Measurements from ENCODE around the gene PLPP7. TPM values are rescaled to one million over a fixed set of nuclear protein-coding genes. Genes with fewer than 3 reads are reported as not detected.
"Not testable (repeated sequence)": the region's sequence is repeated elsewhere in the genome, so short reads cannot be mapped to it uniquely, and the experiment has no call there.

The PLPP7 gene
- total RNA-seq, 1 donor from 2014 or later: 0.73 TPM

GRCh38 chr9:131270171-131271015 is 19.1 kb upstream of the PLPP7 start:
- no peak overlapping the region for H3K27ac Mint-ChIP-seq (ENCODE audit: unreplicated experiment)
- no peaks in the 10 kb centered on the region for H3K4me1 Mint-ChIP-seq (ENCODE audit: unreplicated experiment)
- peaks cover under 1% of the 10 kb centered on the region for H3K27me3 Mint-ChIP-seq (ENCODE audit: unreplicated experiment)
- no peak for TF ChIP-seq CTCF (IDR thresholded peaks at IDR 0.05)
- no peaks in the 10 kb centered on the region for H3K36me3 Mint-ChIP-seq (ENCODE audit: unreplicated experiment)
- H3K4me3 Mint-ChIP-seq (ENCODE audit: unreplicated experiment): no peak overlapping the region
- H3K9me3 Mint-ChIP-seq (ENCODE audit: unreplicated experiment): no peaks in the 10 kb centered on the region
- no peak for DNase-seq (ENCODE audit: extremely low spot score, unreplicated experiment)

GRCh38 chr9:131271016-131271273 is 18.6 kb upstream of the PLPP7 start:
- DNase-seq (ENCODE audit: extremely low spot score, unreplicated experiment); H3K4me3 Mint-ChIP-seq (ENCODE audit: unreplicated experiment); H3K27me3 Mint-ChIP-seq (ENCODE audit: unreplicated experiment); H3K9me3 Mint-ChIP-seq (ENCODE audit: unreplicated experiment); H3K36me3 Mint-ChIP-seq (ENCODE audit: unreplicated experiment); H3K27ac Mint-ChIP-seq (ENCODE audit: unreplicated experiment); H3K4me1 Mint-ChIP-seq (ENCODE audit: unreplicated experiment): not testable (repeated sequence)

GRCh38 chr9:131271506-131271931 is 18.0 kb upstream of the PLPP7 start:
- peaks cover 8% of the 10 kb centered on the region for H3K27me3 Mint-ChIP-seq (ENCODE audit: unreplicated experiment)
- H3K36me3 Mint-ChIP-seq (ENCODE audit: unreplicated experiment): no peaks in the 10 kb centered on the region
- no peaks in the 10 kb centered on the region for H3K9me3 Mint-ChIP-seq (ENCODE audit: unreplicated experiment)
- no peak for TF ChIP-seq CTCF (IDR thresholded peaks at IDR 0.05)
- H3K27ac Mint-ChIP-seq (ENCODE audit: unreplicated experiment): no peak overlapping the region
- H3K4me3 Mint-ChIP-seq (ENCODE audit: unreplicated experiment): no peak overlapping the region
- H3K4me1 Mint-ChIP-seq (ENCODE audit: unreplicated experiment): peaks cover 2% of the 10 kb centered on the region
- no peak for DNase-seq (ENCODE audit: extremely low spot score, unreplicated experiment)

GRCh38 chr9:131272212-131272611 is 17.3 kb upstream of the PLPP7 start:
- no peak for DNase-seq (ENCODE audit: extremely low spot score, unreplicated experiment)
- Mint-ChIP-seq H3K27me3 (ENCODE audit: unreplicated experiment) (peaks cover 8% of the 10 kb centered on the region), H3K27ac (ENCODE audit: unreplicated experiment) (no peak overlapping the region), H3K9me3 (ENCODE audit: unreplicated experiment) (no peaks in the 10 kb centered on the region), H3K4me3 (ENCODE audit: unreplicated experiment) (no peak overlapping the region), H3K4me1 (ENCODE audit: unreplicated experiment) (peaks cover 2% of the 10 kb centered on the region), H3K36me3 (ENCODE audit: unreplicated experiment) (no peaks in the 10 kb centered on the region)
- no peak for TF ChIP-seq CTCF (IDR thresholded peaks at IDR 0.05)

- H3K4me3 Mint-ChIP-seq (ENCODE audit: unreplicated experiment): no peak overlapping the region
- H3K9me3 Mint-ChIP-seq (ENCODE audit: unreplicated experiment): no peaks in the 10 kb centered on the region
- no peak for TF ChIP-seq CTCF (IDR thresholded peaks at IDR 0.05)
- DNase-seq (ENCODE audit: extremely low spot score, unreplicated experiment): no peak
- H3K36me3 Mint-ChIP-seq (ENCODE audit: unreplicated experiment): no peaks in the 10 kb centered on the region
- peaks cover 8% of the 10 kb centered on the region for H3K27me3 Mint-ChIP-seq (ENCODE audit: unreplicated experiment)
- H3K4me1 Mint-ChIP-seq (ENCODE audit: unreplicated experiment): peaks cover 4% of the 10 kb centered on the region
- H3K27ac Mint-ChIP-seq (ENCODE audit: unreplicated experiment): no peak overlapping the region
Observed at GRCh38 chr9:131273146-131273855, 16.2 kb upstream of the PLPP7 start.
